OCI-LY3 (cell line): ENCODE results near the gene NOXA1.
A peak's percentile ranks its signal among the peaks of the same experiment; 100 is the strongest.

Experiments
- H2AFZ ChIP-seq: fragments of 200-600, 300-600 bp; shearing (Covaris generic); 2 replicates; pipeline ENCODE4 v1.6.0; 2014; ENCODE audit warnings: antibody characterized with exemption, low read depth, low read length
- H3K27ac ChIP-seq: fragments of 200-600, 300-600 bp; sonication (generic); 2 replicates; pipeline ENCODE4 v1.5.1; 2014; ENCODE audit warnings: mild to moderate bottlenecking, low read length, moderate library complexity, mixed read lengths
- H3K27me3 ChIP-seq: fragments of 200-600, 300-600 bp; sonication (generic); 2 replicates; pipeline ENCODE4 v1.6.1; 2014; ENCODE audit warnings: low read depth, low read length, mixed read lengths
- H3K36me3 ChIP-seq: fragments of 200-600, 300-600 bp; sonication (generic); replicated peaks from 2 replicates; pipeline ENCODE3; 2014; ENCODE audit warnings: low read depth, low read length, mixed read lengths
- H3K4me1 ChIP-seq: fragments of 300-600, 200-600 bp; sonication (generic); 2 replicates; pipeline ENCODE4 v1.6.1; 2014; ENCODE audit warnings: low read length, mixed read lengths
- H3K4me2 ChIP-seq: fragments of 200-600, 300-600 bp; sonication (generic); 2 replicates; pipeline ENCODE4 v1.6.1; 2014; ENCODE audit warnings: low read length, mixed read lengths
- H3K4me3 ChIP-seq: fragments of 300-600, 200-600 bp; sonication (generic); 2 replicates; pipeline ENCODE4 v1.5.1; 2014; ENCODE audit warnings: antibody characterized with exemption, mild to moderate bottlenecking, low read length, moderate library complexity
- H3K79me2 ChIP-seq: fragments of 300-600, 200-600 bp; shearing (Covaris generic); 2 replicates; pipeline ENCODE4 v1.6.1; 2014; ENCODE audit warnings: mild to moderate bottlenecking, low read length, mixed read lengths
- H3K9ac ChIP-seq: fragments of 300-600, 200-600 bp; shearing (Covaris generic); 2 replicates; pipeline ENCODE4 v1.6.0; 2014; ENCODE audit warnings: mild to moderate bottlenecking, low read length, moderate library complexity
- H3K9me3 ChIP-seq: fragments of 200-600, 300-600 bp; shearing (Covaris generic); 2 replicates; pipeline ENCODE4 v1.6.1; 2014; ENCODE audit warnings: low read length, mixed read lengths; ENCODE audit not compliant: insufficient read depth
- H4K20me1 ChIP-seq: fragments of 200-600, 300-600 bp; sonication (generic); 2 replicates; pipeline ENCODE4 v1.6.1; 2016; ENCODE audit warnings: low read length, mixed read lengths; ENCODE audit not compliant: insufficient read depth
- EZH2phosphoT487 ChIP-seq: fragments of 200-600 bp; shearing (Covaris generic); IDR thresholded peaks from 2 replicates; pipeline ENCODE4 v1.6.1; 2018; ENCODE audit warnings: antibody characterized with exemption, mixed run types, low read depth
- TF ChIP-seq, protein P1 (sequence below): fragments of 200-600, 300-600 bp; sonication (generic); IDR thresholded peaks from 2 replicates; pipeline ENCODE4 v1.5.1; 2014; ENCODE audit warnings: antibody characterized with exemption, low read length, low read depth

Gene NOXA1

DNA sequence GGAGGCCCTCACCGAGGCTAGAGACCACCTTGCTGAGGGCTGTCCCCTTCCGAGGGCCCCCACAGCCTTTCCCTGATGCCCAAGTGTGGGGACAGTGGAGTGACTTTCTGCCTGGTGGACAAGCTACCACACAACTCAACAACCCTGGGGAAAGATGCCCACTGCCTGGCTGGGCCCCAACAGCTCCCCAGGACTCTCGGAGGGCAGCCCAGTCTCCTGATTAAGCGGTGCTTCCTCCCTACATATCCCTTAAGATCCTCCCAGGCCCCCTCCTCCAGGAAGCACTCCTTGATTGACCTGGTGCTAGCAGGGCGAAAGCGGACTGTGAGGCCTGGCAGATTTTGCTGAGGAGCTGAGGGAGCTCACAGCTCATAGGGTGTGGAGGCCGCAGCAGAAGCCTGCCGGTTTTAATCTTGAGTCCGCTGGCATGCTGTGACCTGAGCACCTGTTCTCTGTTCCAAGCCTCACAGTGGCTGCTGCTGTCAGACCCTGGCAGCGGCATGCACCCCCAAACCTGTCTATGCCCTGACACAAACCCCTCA, 33.7 kb downstream of the NOXA1 start:
- peaks cover 6% of the 10 kb centered on the region for H4K20me1 ChIP-seq
- no peak overlapping the region for H3K27ac ChIP-seq
- H3K27me3 ChIP-seq, result no peaks in the 10 kb centered on the region
- H3K36me3 ChIP-seq, result peaks cover 36% of the 10 kb centered on the region
- H3K9me3 ChIP-seq, result no peaks in the 10 kb centered on the region
- peaks cover 19% of the 10 kb centered on the region for H3K4me1 ChIP-seq
- no peak overlapping the region for H3K4me2 ChIP-seq
- no peak overlapping the region for H3K4me3 ChIP-seq
- H3K9ac ChIP-seq, result no peak overlapping the region
- no peak overlapping the region for H2AFZ ChIP-seq
- H3K79me2 ChIP-seq, result peaks cover 14% of the 10 kb centered on the region
- TF ChIP-seq EZH2phosphoT487, result no peak
- TF ChIP-seq, protein P1, sequence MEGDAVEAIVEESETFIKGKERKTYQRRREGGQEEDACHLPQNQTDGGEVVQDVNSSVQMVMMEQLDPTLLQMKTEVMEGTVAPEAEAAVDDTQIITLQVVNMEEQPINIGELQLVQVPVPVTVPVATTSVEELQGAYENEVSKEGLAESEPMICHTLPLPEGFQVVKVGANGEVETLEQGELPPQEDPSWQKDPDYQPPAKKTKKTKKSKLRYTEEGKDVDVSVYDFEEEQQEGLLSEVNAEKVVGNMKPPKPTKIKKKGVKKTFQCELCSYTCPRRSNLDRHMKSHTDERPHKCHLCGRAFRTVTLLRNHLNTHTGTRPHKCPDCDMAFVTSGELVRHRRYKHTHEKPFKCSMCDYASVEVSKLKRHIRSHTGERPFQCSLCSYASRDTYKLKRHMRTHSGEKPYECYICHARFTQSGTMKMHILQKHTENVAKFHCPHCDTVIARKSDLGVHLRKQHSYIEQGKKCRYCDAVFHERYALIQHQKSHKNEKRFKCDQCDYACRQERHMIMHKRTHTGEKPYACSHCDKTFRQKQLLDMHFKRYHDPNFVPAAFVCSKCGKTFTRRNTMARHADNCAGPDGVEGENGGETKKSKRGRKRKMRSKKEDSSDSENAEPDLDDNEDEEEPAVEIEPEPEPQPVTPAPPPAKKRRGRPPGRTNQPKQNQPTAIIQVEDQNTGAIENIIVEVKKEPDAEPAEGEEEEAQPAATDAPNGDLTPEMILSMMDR, result no peak

DNA sequence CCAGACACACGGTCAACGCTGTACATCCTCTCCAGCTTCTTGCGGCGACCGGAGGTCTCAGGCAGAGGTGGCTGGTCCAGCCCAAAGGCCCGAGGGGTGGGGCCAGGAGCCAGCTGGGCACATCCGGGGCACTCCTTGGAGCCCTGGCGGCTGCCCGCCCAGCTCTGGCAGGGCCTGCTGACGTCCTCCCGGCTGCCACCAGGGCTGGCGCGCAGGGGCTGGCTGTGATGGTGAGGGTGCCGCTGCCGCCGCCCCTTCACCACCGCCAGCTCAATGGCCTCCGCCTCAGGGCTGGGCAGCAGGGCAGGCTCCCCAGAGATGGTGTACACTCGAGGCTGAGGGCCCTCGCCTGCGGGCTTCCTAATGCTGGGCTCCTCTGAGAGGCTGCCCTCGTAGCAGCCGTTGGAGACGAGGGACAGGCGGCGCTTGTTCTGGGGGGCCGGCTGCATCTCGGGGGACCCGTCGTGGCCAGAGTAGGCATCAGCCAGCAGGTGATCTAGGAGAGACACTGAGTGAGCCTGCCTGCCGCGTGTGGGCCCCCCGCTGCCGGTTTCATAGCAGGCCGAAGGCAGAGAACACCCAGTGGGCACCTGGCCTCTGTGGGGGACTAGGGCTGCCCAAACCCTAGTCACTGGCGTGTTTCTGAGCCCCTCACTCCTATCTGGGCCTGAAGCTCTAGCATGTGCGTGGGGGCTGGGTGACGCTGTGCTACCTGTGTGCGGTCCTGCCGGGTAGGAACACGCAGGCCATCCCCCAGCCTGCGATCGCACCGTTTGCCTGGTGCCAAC, 34.4 kb downstream of the NOXA1 start:
- no peaks in the 10 kb centered on the region for H3K27me3 ChIP-seq
- peaks cover 6% of the 10 kb centered on the region for H4K20me1 ChIP-seq
- peaks cover 33% of the 10 kb centered on the region for H3K36me3 ChIP-seq
- peak overlapping the region; percentile 96 for H3K4me2 ChIP-seq
- H3K4me1 ChIP-seq, result peaks cover 25% of the 10 kb centered on the region
- peaks cover 14% of the 10 kb centered on the region for H3K79me2 ChIP-seq
- no peak for TF ChIP-seq EZH2phosphoT487
- TF ChIP-seq, protein P1, result no peak
- no peak overlapping the region for H2AFZ ChIP-seq
- H3K27ac ChIP-seq, result no peak overlapping the region
- peak overlapping the region; percentile 98 for H3K4me3 ChIP-seq
- H3K9ac ChIP-seq, result no peak overlapping the region
- no peaks in the 10 kb centered on the region for H3K9me3 ChIP-seq

DNA sequence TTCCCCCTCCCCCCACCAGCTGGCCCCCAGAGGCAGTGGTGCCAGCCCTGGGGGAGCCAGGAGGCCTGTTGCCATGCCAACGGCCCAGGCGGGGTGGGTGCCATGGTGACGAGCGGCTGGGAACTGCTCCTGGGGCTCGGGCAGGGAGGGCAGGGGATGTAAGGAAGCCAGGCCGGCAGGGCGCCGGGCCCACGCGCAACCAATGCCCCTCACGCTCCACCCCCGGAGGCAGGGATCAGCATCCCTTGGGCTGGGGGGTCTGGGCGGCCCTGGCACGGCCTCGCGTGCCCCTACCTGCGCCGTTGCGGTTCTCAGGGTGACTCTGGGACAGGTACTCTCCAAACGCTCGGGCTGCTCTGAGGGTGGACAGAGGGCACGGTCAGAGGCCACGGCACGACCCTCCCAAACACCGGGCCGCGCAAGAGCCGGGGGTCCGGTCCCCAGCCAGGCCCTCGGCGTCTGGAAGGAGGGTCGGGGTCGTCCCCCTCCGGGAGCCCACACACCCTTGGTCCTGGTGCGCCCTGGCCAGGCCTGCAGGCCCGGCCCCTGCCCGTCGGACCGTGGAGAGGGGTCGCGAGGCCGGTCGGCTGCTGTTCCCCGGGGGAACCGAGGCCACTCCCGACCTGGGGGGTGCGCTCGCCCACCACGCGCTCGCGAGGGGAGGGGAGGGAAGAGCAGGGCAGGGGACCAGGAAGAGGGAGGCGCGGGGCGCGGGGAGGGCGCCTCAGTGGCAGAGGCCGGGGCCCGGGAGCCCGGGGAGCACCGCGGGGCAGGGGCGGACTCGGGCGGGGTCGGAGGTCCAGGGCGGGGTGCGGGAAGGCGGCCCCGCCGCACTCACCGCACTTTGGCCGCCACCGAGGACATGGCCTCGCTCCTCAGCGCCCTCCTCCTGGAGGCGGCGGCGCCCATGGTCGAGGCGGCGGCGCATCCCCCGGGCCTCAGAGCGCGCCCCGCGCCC, 35.3 kb downstream of the NOXA1 start:
- H3K9ac ChIP-seq, result peak overlapping the region; percentile 81

More for the DNA sequence above, 35.3 kb downstream of the NOXA1 start:
- peaks cover 27% of the 10 kb centered on the region for H3K4me1 ChIP-seq
- no peaks in the 10 kb centered on the region for H3K9me3 ChIP-seq
- H2AFZ ChIP-seq, result no peak overlapping the region
- H3K4me2 ChIP-seq, result peak overlapping the region; percentile 96
- H3K79me2 ChIP-seq, result peaks cover 14% of the 10 kb centered on the region
- H3K36me3 ChIP-seq, result peaks cover 25% of the 10 kb centered on the region
- no peaks in the 10 kb centered on the region for H3K27me3 ChIP-seq
- H4K20me1 ChIP-seq, result peaks cover 3% of the 10 kb centered on the region
- TF ChIP-seq, protein P1, result no peak
- no peak for TF ChIP-seq EZH2phosphoT487
- peak overlapping the region; percentile 98 for H3K4me3 ChIP-seq
- H3K27ac ChIP-seq, result peak overlapping the region; percentile 16; the same call in 1 of the 2 replicates
